H1 (cell line): Measurements from ENCODE around the gene ACVR2B. TPM values are rescaled to one million over a fixed set of nuclear protein-coding genes. Genes with fewer than 3 reads are reported as not detected.

ENCODE experiments used
- KDM4A ChIP-seq: IDR thresholded peaks from one replicate; pipeline ENCODE4 v1.7.1; 2012; ENCODE audit warnings: low read depth, mild to moderate bottlenecking, moderate library complexity, low read length, inconsistent platforms; ENCODE audit not compliant: severe bottlenecking
- NRF1 ChIP-seq: IDR thresholded peaks from 2 replicates; pipeline ENCODE4 v1.6.1; 2011; ENCODE audit warnings: mild to moderate bottlenecking, low read depth, low read length, improper control_type of control experiment
- polyA plus RNA-seq, 7 experiments: library from polyadenylated mRNA; depleted of rRNA in 3 of 7; stranded (reverse) in 5 of 7; unstranded in 2 of 7; fragments of >200 nt in 5 of 7; fragments of 200-250 nt in 2 of 7; gene quantifications; 1 replicate in 5 of 7; 2 replicates in 1 of 7; 4 replicates in 1 of 7; pipeline versions ENCODE4 v1.2.1 to v1.2.3, GENCODE V29; 2011 to 2013; ENCODE audit warnings: missing spikeins in 2 of 7, mixed read lengths in 2 of 7
- total RNA-seq: library from RNA; stranded (reverse); fragmentation: NEBNext Ultra II Directional; extraction: Animal tissue kit (Norgen Biotek cat#: 25700); gene quantifications from 2 replicates; pipeline ENCODE4 v1.2.1, GENCODE V29; 2021
- TF ChIP-seq, protein P1 (sequence below): fragments of 300-600 bp; sonication (generic); IDR thresholded peaks from 2 replicates; pipeline ENCODE4 v1.7.1; 2012; ENCODE audit warnings: low read length, moderate library complexity, mild to moderate bottlenecking, inconsistent platforms; ENCODE audit not compliant: insufficient replicate concordance

Gene ACVR2B
- total and polyA plus RNA-seq, 2 of the 8 experiments (the other 6 are each of a cell fraction or from before 2014, with no cell fraction given), result 24.7 to 109 TPM

GRCh38 chr3:38507120-38507519 is 53.4 kb downstream of the ACVR2B start (continued):
- TF ChIP-seq, protein P1, sequence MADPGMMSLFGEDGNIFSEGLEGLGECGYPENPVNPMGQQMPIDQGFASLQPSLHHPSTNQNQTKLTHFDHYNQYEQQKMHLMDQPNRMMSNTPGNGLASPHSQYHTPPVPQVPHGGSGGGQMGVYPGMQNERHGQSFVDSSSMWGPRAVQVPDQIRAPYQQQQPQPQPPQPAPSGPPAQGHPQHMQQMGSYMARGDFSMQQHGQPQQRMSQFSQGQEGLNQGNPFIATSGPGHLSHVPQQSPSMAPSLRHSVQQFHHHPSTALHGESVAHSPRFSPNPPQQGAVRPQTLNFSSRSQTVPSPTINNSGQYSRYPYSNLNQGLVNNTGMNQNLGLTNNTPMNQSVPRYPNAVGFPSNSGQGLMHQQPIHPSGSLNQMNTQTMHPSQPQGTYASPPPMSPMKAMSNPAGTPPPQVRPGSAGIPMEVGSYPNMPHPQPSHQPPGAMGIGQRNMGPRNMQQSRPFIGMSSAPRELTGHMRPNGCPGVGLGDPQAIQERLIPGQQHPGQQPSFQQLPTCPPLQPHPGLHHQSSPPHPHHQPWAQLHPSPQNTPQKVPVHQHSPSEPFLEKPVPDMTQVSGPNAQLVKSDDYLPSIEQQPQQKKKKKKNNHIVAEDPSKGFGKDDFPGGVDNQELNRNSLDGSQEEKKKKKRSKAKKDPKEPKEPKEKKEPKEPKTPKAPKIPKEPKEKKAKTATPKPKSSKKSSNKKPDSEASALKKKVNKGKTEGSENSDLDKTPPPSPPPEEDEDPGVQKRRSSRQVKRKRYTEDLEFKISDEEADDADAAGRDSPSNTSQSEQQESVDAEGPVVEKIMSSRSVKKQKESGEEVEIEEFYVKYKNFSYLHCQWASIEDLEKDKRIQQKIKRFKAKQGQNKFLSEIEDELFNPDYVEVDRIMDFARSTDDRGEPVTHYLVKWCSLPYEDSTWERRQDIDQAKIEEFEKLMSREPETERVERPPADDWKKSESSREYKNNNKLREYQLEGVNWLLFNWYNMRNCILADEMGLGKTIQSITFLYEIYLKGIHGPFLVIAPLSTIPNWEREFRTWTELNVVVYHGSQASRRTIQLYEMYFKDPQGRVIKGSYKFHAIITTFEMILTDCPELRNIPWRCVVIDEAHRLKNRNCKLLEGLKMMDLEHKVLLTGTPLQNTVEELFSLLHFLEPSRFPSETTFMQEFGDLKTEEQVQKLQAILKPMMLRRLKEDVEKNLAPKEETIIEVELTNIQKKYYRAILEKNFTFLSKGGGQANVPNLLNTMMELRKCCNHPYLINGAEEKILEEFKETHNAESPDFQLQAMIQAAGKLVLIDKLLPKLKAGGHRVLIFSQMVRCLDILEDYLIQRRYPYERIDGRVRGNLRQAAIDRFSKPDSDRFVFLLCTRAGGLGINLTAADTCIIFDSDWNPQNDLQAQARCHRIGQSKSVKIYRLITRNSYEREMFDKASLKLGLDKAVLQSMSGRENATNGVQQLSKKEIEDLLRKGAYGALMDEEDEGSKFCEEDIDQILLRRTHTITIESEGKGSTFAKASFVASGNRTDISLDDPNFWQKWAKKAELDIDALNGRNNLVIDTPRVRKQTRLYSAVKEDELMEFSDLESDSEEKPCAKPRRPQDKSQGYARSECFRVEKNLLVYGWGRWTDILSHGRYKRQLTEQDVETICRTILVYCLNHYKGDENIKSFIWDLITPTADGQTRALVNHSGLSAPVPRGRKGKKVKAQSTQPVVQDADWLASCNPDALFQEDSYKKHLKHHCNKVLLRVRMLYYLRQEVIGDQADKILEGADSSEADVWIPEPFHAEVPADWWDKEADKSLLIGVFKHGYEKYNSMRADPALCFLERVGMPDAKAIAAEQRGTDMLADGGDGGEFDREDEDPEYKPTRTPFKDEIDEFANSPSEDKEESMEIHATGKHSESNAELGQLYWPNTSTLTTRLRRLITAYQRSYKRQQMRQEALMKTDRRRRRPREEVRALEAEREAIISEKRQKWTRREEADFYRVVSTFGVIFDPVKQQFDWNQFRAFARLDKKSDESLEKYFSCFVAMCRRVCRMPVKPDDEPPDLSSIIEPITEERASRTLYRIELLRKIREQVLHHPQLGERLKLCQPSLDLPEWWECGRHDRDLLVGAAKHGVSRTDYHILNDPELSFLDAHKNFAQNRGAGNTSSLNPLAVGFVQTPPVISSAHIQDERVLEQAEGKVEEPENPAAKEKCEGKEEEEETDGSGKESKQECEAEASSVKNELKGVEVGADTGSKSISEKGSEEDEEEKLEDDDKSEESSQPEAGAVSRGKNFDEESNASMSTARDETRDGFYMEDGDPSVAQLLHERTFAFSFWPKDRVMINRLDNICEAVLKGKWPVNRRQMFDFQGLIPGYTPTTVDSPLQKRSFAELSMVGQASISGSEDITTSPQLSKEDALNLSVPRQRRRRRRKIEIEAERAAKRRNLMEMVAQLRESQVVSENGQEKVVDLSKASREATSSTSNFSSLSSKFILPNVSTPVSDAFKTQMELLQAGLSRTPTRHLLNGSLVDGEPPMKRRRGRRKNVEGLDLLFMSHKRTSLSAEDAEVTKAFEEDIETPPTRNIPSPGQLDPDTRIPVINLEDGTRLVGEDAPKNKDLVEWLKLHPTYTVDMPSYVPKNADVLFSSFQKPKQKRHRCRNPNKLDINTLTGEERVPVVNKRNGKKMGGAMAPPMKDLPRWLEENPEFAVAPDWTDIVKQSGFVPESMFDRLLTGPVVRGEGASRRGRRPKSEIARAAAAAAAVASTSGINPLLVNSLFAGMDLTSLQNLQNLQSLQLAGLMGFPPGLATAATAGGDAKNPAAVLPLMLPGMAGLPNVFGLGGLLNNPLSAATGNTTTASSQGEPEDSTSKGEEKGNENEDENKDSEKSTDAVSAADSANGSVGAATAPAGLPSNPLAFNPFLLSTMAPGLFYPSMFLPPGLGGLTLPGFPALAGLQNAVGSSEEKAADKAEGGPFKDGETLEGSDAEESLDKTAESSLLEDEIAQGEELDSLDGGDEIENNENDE, result no peak
- TF ChIP-seq KDM4A (no peak), NRF1 (no peak)
